HepG2 (cell line): ENCODE data around the gene SEMA4A. TPM values are rescaled to one million over a fixed set of nuclear protein-coding genes. Genes with fewer than 3 reads are reported as not detected.

Experiments
- ATAD3A ChIP-seq: sonication (generic); formaldehyde crosslinking; IDR thresholded peaks from 2 replicates; pipeline ENCODE4 v1.4.0; 2020; ENCODE audit warnings: missing genetic modification reagents
- JUN ChIP-seq: sonication (generic); formaldehyde crosslinking; IDR thresholded peaks from 2 replicates; pipeline ENCODE4 v1.4.0; 2020; ENCODE audit warnings: mild to moderate bottlenecking, missing genetic modification reagents
- MED13 ChIP-seq: sonication (generic); formaldehyde crosslinking; IDR thresholded peaks from 2 replicates; pipeline ENCODE4 v1.5.0; 2020; ENCODE audit warnings: missing genetic modification reagents
- RAD21 ChIP-seq: fragments of 450-650 bp; formaldehyde crosslinking; IDR thresholded peaks from 2 replicates; pipeline ENCODE4 v1.5.0; 2020; ENCODE audit warnings: mild to moderate bottlenecking
- RBM22 ChIP-seq: fragments of 200-400 bp; formaldehyde crosslinking; optimal IDR thresholded peaks from 2 replicates; pipeline ENCODE3; 2017; ENCODE audit warnings: mild to moderate bottlenecking, low read length, moderate library complexity
- SAFB2 ChIP-seq: sonication (generic); formaldehyde crosslinking; IDR thresholded peaks from 2 replicates; pipeline ENCODE4 v1.5.1; 2020; ENCODE audit warnings: missing genetic modification reagents, low read depth, mild to moderate bottlenecking, borderline replicate concordance
- ZNF382 ChIP-seq: sonication (generic); formaldehyde crosslinking; IDR thresholded peaks from 2 replicates; pipeline ENCODE4 v1.5.0; 2020; ENCODE audit warnings: missing genetic modification reagents, mild to moderate bottlenecking, borderline replicate concordance
- ZNF619 ChIP-seq: sonication (generic); formaldehyde crosslinking; IDR thresholded peaks from 2 replicates; pipeline ENCODE4 v1.4.0; 2020; ENCODE audit warnings: mild to moderate bottlenecking, missing genetic modification reagents
- polyA plus RNA-seq, 8 experiments: library from polyadenylated mRNA; depleted of rRNA in 3 of 8; stranded (reverse) in 7 of 8; unstranded in 1 of 8; fragments of >200 nt; fragmentation: Illumina TruSeq in 4 of 8; extraction: Trizol in 4 of 8; gene quantifications; 2 replicates each; pipeline versions ENCODE4 v1.2.1 to v1.2.3, GENCODE V29; 2011 to 2016; ENCODE audit warnings: low read depth in 4 of 8, missing spikeins in 1 of 8, mixed read lengths in 1 of 8; ENCODE audit not compliant: insufficient read depth in 1 of 8
- total RNA-seq, 5 experiments: library from RNA; depleted of rRNA; stranded (reverse); fragments of >200 nt; fragmentation: Illumina TruSeq; extraction: Trizol; gene quantifications; 2 replicates each; pipeline ENCODE4 v1.2.3, GENCODE V29; 2016; ENCODE audit warnings: low read depth in 1 of 5
- TF ChIP-seq, protein P1 (sequence below): sonication (generic); formaldehyde crosslinking; IDR thresholded peaks from 2 replicates; pipeline ENCODE4 v1.4.0; 2020; ENCODE audit warnings: missing genetic modification reagents
- TF ChIP-seq, protein P2 (sequence below): sonication (generic); formaldehyde crosslinking; IDR thresholded peaks from 2 replicates; pipeline ENCODE4 v1.4.0; 2020; ENCODE audit warnings: low read depth, mild to moderate bottlenecking, missing genetic modification reagents
- TF ChIP-seq, protein P3 (sequence below): sonication (generic); formaldehyde crosslinking; IDR thresholded peaks from 2 replicates; pipeline ENCODE4 v1.4.0; 2020; ENCODE audit warnings: missing genetic modification reagents
- TF ChIP-seq, protein P4 (sequence below): IDR thresholded peaks from 2 replicates; pipeline ENCODE4 v1.6.1; 2016; ENCODE audit warnings: mild to moderate bottlenecking, missing biosample characterization, missing genetic modification reagents

SEMA4A gene
- total and polyA plus RNA-seq, 2 of the 13 experiments (the other 11 are each of a cell fraction or from before 2014, with no cell fraction given), result 0.09 to 0.20 TPM

DNA sequence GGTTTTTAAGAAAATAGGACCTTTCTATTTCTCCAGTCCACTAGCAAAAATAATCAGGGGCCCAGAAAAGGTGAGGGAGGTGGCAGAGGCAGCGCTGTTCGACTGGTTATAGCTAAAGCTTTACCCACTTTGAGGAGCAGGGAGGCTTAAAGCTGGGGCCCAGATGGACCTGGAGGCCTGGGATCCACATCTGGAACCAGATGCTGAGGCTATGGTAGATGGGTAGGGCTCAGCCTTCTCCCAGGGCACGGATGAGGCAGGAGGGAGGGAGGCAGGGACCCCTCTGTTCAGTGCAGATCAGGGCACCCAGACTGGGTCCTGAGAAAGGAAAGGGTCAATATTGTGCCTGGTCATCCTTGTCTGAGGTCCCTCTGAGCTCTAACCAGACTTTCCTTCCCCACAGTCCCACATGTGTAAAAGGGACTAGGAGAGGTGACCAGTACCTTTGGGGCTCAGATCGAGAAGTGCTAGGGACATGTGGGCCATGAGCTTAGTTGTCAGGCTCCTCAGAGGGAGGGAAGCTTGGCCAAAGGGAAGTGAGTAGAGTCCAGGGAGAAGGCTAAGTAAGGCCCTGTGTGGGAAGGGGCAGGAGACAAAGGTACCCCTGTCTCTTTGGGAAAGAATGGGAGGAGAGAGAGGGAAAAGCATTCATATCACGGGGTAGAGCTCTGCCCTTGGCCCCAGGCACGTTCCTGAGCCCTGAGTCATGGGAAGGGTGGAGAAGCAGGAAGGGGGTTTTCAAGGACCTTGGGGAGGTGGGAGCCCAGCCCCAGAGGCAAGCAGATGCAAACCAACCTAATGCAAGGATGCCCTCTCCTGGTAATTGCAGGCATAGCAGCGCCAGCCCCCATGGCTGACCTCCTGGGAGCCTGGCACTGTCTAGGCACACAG is 23.5 kb upstream of the SEMA4A start (continued):
- TF ChIP-seq, protein P1, sequence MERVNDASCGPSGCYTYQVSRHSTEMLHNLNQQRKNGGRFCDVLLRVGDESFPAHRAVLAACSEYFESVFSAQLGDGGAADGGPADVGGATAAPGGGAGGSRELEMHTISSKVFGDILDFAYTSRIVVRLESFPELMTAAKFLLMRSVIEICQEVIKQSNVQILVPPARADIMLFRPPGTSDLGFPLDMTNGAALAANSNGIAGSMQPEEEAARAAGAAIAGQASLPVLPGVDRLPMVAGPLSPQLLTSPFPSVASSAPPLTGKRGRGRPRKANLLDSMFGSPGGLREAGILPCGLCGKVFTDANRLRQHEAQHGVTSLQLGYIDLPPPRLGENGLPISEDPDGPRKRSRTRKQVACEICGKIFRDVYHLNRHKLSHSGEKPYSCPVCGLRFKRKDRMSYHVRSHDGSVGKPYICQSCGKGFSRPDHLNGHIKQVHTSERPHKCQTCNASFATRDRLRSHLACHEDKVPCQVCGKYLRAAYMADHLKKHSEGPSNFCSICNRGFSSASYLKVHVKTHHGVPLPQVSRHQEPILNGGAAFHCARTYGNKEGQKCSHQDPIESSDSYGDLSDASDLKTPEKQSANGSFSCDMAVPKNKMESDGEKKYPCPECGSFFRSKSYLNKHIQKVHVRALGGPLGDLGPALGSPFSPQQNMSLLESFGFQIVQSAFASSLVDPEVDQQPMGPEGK (CRISPR knock-in tag), result peak; percentile 93
- TF ChIP-seq, protein P2, sequence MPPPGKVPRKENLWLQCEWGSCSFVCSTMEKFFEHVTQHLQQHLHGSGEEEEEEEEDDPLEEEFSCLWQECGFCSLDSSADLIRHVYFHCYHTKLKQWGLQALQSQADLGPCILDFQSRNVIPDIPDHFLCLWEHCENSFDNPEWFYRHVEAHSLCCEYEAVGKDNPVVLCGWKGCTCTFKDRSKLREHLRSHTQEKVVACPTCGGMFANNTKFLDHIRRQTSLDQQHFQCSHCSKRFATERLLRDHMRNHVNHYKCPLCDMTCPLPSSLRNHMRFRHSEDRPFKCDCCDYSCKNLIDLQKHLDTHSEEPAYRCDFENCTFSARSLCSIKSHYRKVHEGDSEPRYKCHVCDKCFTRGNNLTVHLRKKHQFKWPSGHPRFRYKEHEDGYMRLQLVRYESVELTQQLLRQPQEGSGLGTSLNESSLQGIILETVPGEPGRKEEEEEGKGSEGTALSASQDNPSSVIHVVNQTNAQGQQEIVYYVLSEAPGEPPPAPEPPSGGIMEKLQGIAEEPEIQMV (CRISPR knock-in tag), result peak; percentile 88
- TF ChIP-seq, protein P3, sequence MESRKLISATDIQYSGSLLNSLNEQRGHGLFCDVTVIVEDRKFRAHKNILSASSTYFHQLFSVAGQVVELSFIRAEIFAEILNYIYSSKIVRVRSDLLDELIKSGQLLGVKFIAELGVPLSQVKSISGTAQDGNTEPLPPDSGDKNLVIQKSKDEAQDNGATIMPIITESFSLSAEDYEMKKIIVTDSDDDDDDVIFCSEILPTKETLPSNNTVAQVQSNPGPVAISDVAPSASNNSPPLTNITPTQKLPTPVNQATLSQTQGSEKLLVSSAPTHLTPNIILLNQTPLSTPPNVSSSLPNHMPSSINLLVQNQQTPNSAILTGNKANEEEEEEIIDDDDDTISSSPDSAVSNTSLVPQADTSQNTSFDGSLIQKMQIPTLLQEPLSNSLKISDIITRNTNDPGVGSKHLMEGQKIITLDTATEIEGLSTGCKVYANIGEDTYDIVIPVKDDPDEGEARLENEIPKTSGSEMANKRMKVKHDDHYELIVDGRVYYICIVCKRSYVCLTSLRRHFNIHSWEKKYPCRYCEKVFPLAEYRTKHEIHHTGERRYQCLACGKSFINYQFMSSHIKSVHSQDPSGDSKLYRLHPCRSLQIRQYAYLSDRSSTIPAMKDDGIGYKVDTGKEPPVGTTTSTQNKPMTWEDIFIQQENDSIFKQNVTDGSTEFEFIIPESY, result peak; percentile 41
- peak; percentile 99 for TF ChIP-seq JUN (CRISPR knock-in tag)
- TF ChIP-seq ZNF382 (CRISPR knock-in tag), result no peak
- no peak for TF ChIP-seq ZNF619 (CRISPR knock-in tag)
- TF ChIP-seq ATAD3A (CRISPR knock-in tag), result no peak
- peak; percentile 99 for TF ChIP-seq RAD21 (CRISPR knock-in tag)
- TF ChIP-seq MED13 (CRISPR knock-in tag), result no peak
- TF ChIP-seq SAFB2, result no peak; the same call in 1 of the 2 replicates
- TF ChIP-seq, protein P4, sequence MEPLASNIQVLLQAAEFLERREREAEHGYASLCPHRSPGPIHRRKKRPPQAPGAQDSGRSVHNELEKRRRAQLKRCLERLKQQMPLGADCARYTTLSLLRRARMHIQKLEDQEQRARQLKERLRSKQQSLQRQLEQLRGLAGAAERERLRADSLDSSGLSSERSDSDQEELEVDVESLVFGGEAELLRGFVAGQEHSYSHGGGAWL (CRISPR knock-in tag), result peak; percentile 55; the same call in 1 of the 2 replicates
- peak; percentile 91 for TF ChIP-seq RBM22
